Endodermal cell (in vitro differentiated cells): Measurements from ENCODE around the gene METAP2. TPM values are rescaled to one million over a fixed set of nuclear protein-coding genes. Genes with fewer than 3 reads are reported as not detected.

ENCODE experiments used
- DNase-seq: peaks from one replicate; pipeline ENCODE4 v3.0.0-alpha.2; 2017
- H3K27ac ChIP-seq: 2 replicates; pipeline ENCODE4 v1.5.1; 2013; ENCODE audit warnings: mild to moderate bottlenecking, low read depth, low read length, moderate library complexity
- H3K27me3 ChIP-seq: 2 replicates; pipeline ENCODE4 v1.6.1; 2013; ENCODE audit warnings: mild to moderate bottlenecking, low read length, moderate library complexity; ENCODE audit not compliant: insufficient read depth, control insufficient read depth, poor library complexity, severe bottlenecking
- H3K36me3 ChIP-seq: 2 replicates; pipeline ENCODE4 v1.7.0; 2013; ENCODE audit warnings: mild to moderate bottlenecking, low read length, moderate library complexity; ENCODE audit not compliant: control insufficient read depth, insufficient read depth
- H3K4me1 ChIP-seq: one replicate; pipeline ENCODE4 v1.7.0; 2013; ENCODE audit warnings: low read length; ENCODE audit not compliant: control insufficient read depth, insufficient read depth
- H3K4me3 ChIP-seq: 2 replicates; pipeline ENCODE4 v1.5.1; 2013; ENCODE audit warnings: mild to moderate bottlenecking, low read length, moderate library complexity
- H3K9ac ChIP-seq: 2 replicates; pipeline ENCODE4 v1.6.1; 2013; ENCODE audit warnings: mild to moderate bottlenecking, low read length, moderate library complexity; ENCODE audit not compliant: poor library complexity, severe bottlenecking; ENCODE audit errors: extremely low read depth
- H3K9me3 ChIP-seq: 2 replicates; pipeline ENCODE4 v1.6.1; 2013; ENCODE audit warnings: mild to moderate bottlenecking, low read length, moderate library complexity; ENCODE audit not compliant: control insufficient read depth
- H3K27ac Mint-ChIP-seq: 2 replicates; pipeline ENCODE4 v1.8.0; 2020; ENCODE audit warnings: mixed read lengths
- H3K27me3 Mint-ChIP-seq: 2 replicates; pipeline ENCODE4 v1.8.0; 2021; ENCODE audit warnings: mild to moderate bottlenecking, mixed read lengths; ENCODE audit not compliant: insufficient read depth
- H3K36me3 Mint-ChIP-seq: 2 replicates; pipeline ENCODE4 v1.8.0; 2020; ENCODE audit warnings: low read depth, mixed read lengths
- H3K4me1 Mint-ChIP-seq: 2 replicates; pipeline ENCODE4 v1.8.0; 2020; ENCODE audit warnings: mixed read lengths
- H3K4me3 Mint-ChIP-seq: 2 replicates; pipeline ENCODE4 v1.8.0; 2020; ENCODE audit warnings: mild to moderate bottlenecking, moderate library complexity, mixed read lengths
- H3K9me3 Mint-ChIP-seq: 2 replicates; pipeline ENCODE4 v1.8.0; 2020; ENCODE audit warnings: mild to moderate bottlenecking, mixed read lengths
- WGBS, 2 experiments: methylation state at CpG; one replicate each; pipeline versions ENCODE4 v1.1.5 to v1.1.7; 2013; ENCODE audit warnings: missing lambda C conversion rate in 2 of 2, mixed read lengths in 1 of 2; ENCODE audit not compliant: insufficient coverage in 1 of 2, insufficient read length in 1 of 2; 5-methylcytosine and 5-hydroxymethylcytosine counted together
- total RNA-seq, 2 donors: library from RNA; stranded (reverse); fragmentation: NEBNext Ultra II Directional in 1 of 2; extraction: Animal tissue kit (Norgen Biotek cat#: 25700) in 1 of 2; gene quantifications; 2 replicates in 1 of 2; 3 replicates in 1 of 2; pipeline ENCODE4 v1.2.1, GENCODE V29; 2021
- TF ChIP-seq, protein P1 (sequence below): fragments of 200-600 bp; sonication (generic); conservative IDR thresholded peaks from 2 replicates; pipeline ENCODE4 v1.5.0; 2021; ENCODE audit warnings: antibody characterized with exemption, mild to moderate bottlenecking

The METAP2 gene
- total RNA-seq, 2 donors from 2014 or later, result 137 to 152 TPM

DNA sequence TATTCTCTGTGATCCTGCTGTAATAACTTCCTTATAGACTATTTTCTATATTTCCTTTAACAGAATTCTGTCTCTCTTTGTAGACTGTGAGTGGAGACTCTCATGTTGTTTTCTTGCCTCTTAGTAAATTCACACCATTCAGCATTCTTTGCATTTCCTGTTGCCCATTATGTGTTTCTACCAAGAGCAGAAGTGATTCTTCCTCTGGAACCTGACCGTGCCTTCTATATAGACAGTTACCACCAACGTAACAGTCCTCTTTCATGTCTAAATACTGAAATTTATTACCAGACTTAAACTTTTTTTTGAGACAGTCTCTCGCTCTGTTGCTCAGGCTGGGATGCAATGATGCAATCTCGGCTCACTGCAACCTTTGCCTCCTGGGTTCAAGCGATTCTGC is 31.1 kb downstream of the METAP2 start:
- Mint-ChIP-seq H3K4me1 (no peaks in the 10 kb centered on the region), H3K4me3 (no peak overlapping the region), H3K9me3 (no peaks in the 10 kb centered on the region), H3K27ac (no peak overlapping the region), H3K27me3 (no peaks in the 10 kb centered on the region), H3K36me3 (peaks cover 67% of the 10 kb centered on the region)
- Histone ChIP-seq H3K36me3 (peaks cover 89% of the 10 kb centered on the region), H3K4me1 (no peaks in the 10 kb centered on the region), H3K27me3 (no peaks in the 10 kb centered on the region), H3K27ac (no peak overlapping the region), H3K9ac (no peak overlapping the region), H3K4me3 (no peak overlapping the region), H3K9me3 (no peaks in the 10 kb centered on the region)
- DNase-seq, result no peak
- TF ChIP-seq, protein P1, sequence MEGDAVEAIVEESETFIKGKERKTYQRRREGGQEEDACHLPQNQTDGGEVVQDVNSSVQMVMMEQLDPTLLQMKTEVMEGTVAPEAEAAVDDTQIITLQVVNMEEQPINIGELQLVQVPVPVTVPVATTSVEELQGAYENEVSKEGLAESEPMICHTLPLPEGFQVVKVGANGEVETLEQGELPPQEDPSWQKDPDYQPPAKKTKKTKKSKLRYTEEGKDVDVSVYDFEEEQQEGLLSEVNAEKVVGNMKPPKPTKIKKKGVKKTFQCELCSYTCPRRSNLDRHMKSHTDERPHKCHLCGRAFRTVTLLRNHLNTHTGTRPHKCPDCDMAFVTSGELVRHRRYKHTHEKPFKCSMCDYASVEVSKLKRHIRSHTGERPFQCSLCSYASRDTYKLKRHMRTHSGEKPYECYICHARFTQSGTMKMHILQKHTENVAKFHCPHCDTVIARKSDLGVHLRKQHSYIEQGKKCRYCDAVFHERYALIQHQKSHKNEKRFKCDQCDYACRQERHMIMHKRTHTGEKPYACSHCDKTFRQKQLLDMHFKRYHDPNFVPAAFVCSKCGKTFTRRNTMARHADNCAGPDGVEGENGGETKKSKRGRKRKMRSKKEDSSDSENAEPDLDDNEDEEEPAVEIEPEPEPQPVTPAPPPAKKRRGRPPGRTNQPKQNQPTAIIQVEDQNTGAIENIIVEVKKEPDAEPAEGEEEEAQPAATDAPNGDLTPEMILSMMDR, result no peak
- WGBS, 2 experiments, result 75 to 87% methylated on average over 5 of the region's 5 CpGs

DNA sequence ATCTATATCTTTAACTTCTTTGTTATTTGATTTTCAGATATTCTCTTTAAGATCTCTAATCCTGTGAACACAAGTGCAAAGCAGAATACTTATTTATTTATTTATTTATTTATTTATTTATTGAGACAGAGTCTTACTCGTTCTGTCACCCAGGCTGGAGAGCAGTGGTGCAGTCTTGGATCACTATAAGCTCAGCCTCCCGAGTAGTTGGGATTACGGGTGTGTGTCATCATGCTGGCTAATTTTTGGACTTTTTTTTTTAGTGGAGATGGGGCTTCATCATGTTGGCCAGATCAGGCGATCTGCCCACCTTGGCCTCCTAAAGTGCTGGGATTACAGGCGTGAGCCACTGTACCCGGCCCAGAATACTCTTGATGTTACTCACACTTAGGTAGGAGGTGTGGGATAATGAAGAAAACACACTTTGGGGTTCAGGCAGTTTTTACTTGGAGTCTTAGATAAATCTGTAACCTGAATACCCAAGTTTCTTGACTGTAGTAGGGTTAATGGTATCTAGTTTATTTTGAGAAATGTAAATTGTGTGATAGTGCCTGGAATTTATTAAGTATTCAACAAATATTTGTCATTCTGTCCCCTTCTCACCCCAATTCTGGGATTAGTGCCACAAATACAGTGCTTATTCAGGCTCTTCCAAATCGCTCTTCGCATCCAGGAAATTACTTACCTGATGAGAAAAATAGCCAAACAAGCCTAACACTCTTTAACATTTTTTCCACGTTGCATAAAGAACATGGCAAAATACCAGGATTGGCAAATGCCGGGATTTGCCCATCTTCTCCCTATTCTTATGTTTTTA is 33.0 kb downstream of the METAP2 start:
- 94 to 96% methylated on average over 9 to 10 of the region's 10 CpGs for WGBS, 2 experiments
- Mint-ChIP-seq H3K27ac (no peak overlapping the region), H3K4me1 (peaks cover 3% of the 10 kb centered on the region), H3K27me3 (no peaks in the 10 kb centered on the region), H3K36me3 (peaks cover 76% of the 10 kb centered on the region), H3K4me3 (no peak overlapping the region), H3K9me3 (no peaks in the 10 kb centered on the region)
- Histone ChIP-seq H3K27me3 (no peaks in the 10 kb centered on the region), H3K27ac (no peak overlapping the region), H3K4me1 (no peaks in the 10 kb centered on the region), H3K4me3 (no peak overlapping the region), H3K9ac (no peak overlapping the region), H3K9me3 (no peaks in the 10 kb centered on the region), H3K36me3 (peaks cover 95% of the 10 kb centered on the region)
- no peak for DNase-seq
- TF ChIP-seq, protein P1, result no peak

DNA sequence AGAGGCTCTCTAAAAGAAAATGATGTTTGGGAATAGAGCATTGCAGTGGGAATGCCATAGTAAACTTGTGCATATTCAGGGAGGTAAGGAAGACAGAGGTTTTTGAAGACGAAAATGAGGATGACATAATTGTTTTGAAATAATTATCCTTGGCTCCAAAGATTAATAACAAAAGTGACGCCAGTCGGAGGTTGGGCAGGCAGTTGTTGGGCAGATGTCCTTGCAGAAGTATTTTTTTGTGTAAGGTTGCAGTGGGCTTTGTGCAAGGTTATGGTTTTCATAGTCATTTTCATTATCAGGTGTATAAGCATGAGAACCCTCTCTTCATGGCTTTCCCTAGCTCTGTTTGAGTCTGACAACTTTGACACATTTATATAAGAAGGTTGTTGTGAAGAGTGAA is 35.3 kb downstream of the METAP2 start:
- H3K36me3 Mint-ChIP-seq, result peaks cover 77% of the 10 kb centered on the region
- no peak for DNase-seq
- H3K9me3 Mint-ChIP-seq, result no peaks in the 10 kb centered on the region
- Histone ChIP-seq H3K36me3 (peaks cover 96% of the 10 kb centered on the region), H3K27me3 (no peaks in the 10 kb centered on the region), H3K4me3 (no peak overlapping the region), H3K4me1 (no peaks in the 10 kb centered on the region), H3K9ac (no peak overlapping the region), H3K9me3 (no peaks in the 10 kb centered on the region), H3K27ac (no peak overlapping the region)
- H3K4me1 Mint-ChIP-seq, result peaks cover 5% of the 10 kb centered on the region
- H3K4me3 Mint-ChIP-seq, result no peak overlapping the region
- H3K27me3 Mint-ChIP-seq, result no peaks in the 10 kb centered on the region
- TF ChIP-seq, protein P1, result no peak
- H3K27ac Mint-ChIP-seq, result no peak overlapping the region
- WGBS, 2 experiments, result 96 to 97% methylated on average over 3 of the region's 3 CpGs
